WTC11 (cell line): ENCODE measurements around the gene SCML1.

Experiments
- FOXP4 ChIP-seq: sonication (generic); formaldehyde crosslinking; IDR thresholded peaks from 2 replicates; pipeline ENCODE4 v1.8.0; 2022; ENCODE audit warnings: mild to moderate bottlenecking, missing genetic modification reagents
- IRF2 ChIP-seq: sonication (generic); formaldehyde crosslinking; IDR thresholded peaks from 2 replicates; pipeline ENCODE4 v1.8.0; 2022; ENCODE audit warnings: low read depth, missing genetic modification reagents, borderline replicate concordance
- MAX ChIP-seq: sonication (generic); formaldehyde crosslinking; IDR thresholded peaks from 2 replicates; pipeline ENCODE4 v1.8.0; 2022; ENCODE audit warnings: mild to moderate bottlenecking, missing genetic modification reagents
- TF ChIP-seq, protein P1 (sequence below): sonication (generic); formaldehyde crosslinking; IDR thresholded peaks from 2 replicates; pipeline ENCODE4 v1.8.1; 2023; ENCODE audit warnings: mild to moderate bottlenecking, missing genetic modification reagents

DNA sequence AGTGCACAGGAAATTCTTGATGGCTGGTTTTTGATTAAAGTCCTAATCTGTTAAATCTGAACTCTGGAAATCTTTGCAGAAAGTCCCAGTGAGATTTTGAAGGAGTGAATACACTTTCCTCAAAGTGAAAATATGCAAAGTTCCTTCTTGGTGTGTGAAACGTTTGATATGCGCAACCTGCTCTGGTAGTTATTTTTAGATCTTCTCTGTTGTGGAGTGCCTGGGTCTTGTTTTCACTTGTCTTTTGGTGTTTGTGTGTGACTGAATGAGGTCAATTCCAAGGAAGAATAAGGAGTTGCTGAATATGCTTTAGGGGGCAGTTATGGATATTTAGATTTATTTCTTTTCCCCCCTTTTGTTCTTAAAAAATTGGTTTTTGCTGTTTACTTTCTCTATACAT lies 41.7 kb downstream of the SCML1 start:
- TF ChIP-seq MAX: no peak
- no peak for TF ChIP-seq IRF2 (CRISPR knock-in tag)
- TF ChIP-seq FOXP4 (CRISPR knock-in tag): no peak
- TF ChIP-seq, protein P1, sequence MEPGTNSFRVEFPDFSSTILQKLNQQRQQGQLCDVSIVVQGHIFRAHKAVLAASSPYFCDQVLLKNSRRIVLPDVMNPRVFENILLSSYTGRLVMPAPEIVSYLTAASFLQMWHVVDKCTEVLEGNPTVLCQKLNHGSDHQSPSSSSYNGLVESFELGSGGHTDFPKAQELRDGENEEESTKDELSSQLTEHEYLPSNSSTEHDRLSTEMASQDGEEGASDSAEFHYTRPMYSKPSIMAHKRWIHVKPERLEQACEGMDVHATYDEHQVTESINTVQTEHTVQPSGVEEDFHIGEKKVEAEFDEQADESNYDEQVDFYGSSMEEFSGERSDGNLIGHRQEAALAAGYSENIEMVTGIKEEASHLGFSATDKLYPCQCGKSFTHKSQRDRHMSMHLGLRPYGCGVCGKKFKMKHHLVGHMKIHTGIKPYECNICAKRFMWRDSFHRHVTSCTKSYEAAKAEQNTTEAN (CRISPR knock-in tag): no peak
